MM.1S (cell line): ENCODE results near the gene NAA10.

Source experiments
- CTCF ChIP-seq: fragments of 300-600 bp; sonication (generic); IDR thresholded peaks from 2 replicates; pipeline ENCODE4 v1.5.1; 2016; ENCODE audit warnings: antibody characterized with exemption, low read length, mixed read lengths
- EZH2 ChIP-seq: fragments of 300-600 bp; sonication (generic); optimal IDR thresholded peaks from 2 replicates; pipeline ENCODE3; 2017; ENCODE audit warnings: low read depth, mild to moderate bottlenecking, antibody characterized with exemption, low read length, mixed read lengths
- EZH2phosphoT487 ChIP-seq: fragments of 300-600 bp; sonication (generic); IDR thresholded peaks from 2 replicates; pipeline ENCODE4 v1.6.1; 2018; ENCODE audit warnings: antibody characterized with exemption, low read length

DNA sequence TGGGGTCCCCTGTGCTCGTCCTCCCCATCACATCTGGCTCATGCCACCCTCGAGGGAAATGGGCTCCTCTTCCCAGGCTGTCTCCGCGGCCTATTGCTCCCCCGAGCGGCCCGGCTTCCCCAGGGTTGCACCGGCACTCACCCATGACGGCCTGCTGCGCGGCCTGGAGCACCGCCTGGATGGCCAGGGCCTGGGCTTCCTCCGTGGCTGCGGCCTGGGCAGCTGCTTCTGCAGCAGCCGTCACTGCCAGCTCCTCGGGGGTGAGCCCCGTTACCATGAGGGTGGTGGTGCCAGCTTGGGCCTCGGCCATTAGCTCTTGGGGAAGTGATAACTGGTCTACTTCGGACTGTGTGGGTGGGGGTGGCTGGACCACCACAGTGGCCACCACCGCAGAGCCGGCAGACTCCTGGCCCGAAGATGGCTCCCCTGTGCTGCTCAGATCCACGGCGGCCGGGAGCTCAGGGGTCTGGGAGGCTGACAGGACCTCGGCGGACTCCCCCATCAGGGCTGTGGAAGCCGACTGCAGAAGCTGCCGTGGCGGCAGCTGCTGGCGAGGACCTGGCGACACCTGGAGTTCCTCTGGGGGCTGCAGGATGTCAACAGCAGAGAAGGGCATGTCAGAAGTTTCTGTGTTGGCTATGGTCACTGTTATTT lies 17.7 kb upstream of the NAA10 start:
- TF ChIP-seq CTCF (no peak), EZH2 (no peak), EZH2phosphoT487 (no peak)
